Measurements from ENCODE around the gene RNF220.

The RNF220 gene

DNA sequence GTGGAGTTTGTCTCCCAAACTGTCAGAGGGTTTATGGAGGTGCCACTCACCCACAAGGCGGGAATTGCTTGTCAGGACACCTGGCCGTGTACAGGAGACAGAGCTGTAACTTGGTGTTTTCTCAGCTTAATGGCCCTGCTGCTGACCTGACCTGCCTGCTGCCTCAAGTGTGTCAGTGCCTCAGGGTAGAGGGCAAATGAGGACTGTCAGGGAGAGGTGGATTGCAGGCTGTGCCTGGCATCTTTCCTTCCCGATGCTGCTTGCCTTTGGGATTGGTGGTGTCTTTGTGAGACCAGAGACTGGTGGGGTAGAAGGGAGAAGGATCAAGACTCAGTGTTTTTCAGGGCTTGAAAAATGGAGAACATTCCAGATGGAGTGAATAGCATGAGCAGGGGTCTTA, 237.9 kb downstream of the RNF220 start:
- TF ChIP-seq, protein P1, sequence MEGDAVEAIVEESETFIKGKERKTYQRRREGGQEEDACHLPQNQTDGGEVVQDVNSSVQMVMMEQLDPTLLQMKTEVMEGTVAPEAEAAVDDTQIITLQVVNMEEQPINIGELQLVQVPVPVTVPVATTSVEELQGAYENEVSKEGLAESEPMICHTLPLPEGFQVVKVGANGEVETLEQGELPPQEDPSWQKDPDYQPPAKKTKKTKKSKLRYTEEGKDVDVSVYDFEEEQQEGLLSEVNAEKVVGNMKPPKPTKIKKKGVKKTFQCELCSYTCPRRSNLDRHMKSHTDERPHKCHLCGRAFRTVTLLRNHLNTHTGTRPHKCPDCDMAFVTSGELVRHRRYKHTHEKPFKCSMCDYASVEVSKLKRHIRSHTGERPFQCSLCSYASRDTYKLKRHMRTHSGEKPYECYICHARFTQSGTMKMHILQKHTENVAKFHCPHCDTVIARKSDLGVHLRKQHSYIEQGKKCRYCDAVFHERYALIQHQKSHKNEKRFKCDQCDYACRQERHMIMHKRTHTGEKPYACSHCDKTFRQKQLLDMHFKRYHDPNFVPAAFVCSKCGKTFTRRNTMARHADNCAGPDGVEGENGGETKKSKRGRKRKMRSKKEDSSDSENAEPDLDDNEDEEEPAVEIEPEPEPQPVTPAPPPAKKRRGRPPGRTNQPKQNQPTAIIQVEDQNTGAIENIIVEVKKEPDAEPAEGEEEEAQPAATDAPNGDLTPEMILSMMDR (IDR thresholded peaks at IDR 0.05; ENCODE audit: extremely low read depth, insufficient read depth, missing control alignments) = no peak
- in situ Hi-C loops (cut with MboI; ENCODE audit: low pct_unique_long_range_greater_than_20kb, low sequenced_read_pairs, unreplicated experiment) = no loop called here
- DNase-seq (ENCODE audit: low spot score) = no peak

DNA sequence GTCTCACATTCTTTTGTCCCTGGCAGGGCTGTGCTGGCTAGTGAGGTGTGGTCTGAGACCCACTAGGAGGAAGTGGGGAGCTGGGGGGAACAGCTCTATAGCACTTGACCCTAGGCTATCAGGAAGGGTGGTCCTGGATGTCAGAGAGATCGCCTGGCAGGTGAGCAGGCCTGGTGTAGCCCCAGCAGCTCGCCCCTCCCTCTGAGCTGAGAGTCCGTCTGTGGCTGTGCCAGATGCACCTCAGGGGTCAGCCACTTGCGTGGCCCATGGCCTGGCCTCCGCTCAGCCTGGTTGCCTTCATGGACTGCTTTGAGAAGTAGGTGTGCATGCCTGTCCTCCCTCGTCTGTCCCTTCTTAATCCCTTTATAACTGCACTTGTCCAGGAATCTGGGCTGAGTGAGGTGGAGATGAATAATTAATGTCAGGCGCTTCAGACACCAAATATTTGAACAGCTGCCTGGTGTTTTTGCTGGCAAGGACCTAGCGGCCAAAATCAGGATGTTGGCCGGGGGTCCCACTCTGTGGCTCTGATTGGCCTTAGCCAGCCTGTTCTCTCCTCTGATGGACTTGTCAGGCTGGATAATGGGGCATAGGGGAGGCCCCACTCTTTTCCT, 238.8 kb downstream of the RNF220 start:
- TF ChIP-seq, protein P1 (IDR thresholded peaks at IDR 0.05; ENCODE audit: extremely low read depth, insufficient read depth, missing control alignments) = no peak
- no peak for DNase-seq (ENCODE audit: low spot score)
- in situ Hi-C loops (cut with MboI; ENCODE audit: low pct_unique_long_range_greater_than_20kb, low sequenced_read_pairs, unreplicated experiment) = no loop called here

DNA sequence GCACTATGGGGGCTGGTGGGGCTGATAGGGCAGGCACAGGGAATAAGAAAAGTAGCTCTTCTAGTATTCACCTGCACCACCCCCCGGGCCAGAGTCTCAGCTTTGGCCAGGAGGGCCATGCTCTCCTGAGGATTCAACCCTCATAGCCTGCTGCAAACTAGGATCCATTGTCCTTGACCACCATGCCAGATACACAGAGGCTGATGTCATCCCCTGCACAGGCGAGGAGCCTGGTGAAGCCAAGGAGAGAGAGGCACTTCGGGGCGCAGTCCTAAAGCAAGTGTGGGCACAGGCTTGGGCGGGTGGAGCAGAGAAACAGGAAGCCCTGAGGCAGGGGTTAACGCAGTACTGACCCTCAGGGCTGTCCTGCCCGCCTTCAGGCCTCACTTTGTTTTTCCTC, 239.8 kb downstream of the RNF220 start:
- DNase-seq (ENCODE audit: low spot score) = no peak
- in situ Hi-C loops (cut with MboI; ENCODE audit: low pct_unique_long_range_greater_than_20kb, low sequenced_read_pairs, unreplicated experiment) = no loop called here
- TF ChIP-seq, protein P1 (IDR thresholded peaks at IDR 0.05; ENCODE audit: extremely low read depth, insufficient read depth, missing control alignments) = no peak

DNA sequence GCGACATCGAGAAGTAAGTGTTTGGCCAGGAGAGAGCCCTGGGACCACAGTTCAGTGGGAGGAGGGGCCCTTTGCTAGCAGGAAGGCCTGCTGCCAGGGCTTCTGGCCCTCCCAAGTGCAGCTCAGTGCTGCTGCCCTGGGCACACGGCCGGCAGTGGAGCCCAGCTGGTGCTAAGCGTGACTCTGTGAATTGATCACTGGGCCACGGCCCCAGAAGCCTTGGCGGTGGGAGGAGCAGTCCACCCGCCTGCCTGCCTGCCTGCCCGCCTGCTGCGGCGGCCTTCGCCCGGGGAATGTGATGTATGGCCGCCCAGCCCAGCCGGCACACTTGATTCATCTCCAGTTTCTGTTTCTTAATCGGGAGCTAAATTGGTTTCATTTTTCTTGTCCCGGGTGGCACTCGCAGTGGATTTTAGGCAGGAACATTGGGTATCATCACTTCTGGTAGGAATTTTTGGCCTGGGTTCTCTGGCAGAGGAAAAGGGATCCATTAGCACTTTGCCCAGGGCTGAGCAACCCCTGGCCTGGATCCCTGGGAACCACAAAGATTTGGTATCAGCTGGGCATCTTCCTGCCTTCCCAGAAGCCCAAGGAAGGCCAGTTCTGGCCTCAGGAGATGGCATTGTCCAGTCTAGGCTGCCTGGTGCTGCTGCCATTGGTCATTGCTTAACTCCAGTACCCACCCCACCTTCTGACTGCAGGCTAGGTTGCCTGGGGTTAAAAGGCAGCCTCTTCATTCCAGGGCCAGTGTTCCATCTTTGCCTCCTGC, 240.6 kb downstream of the RNF220 start:
- in situ Hi-C loops (cut with MboI; ENCODE audit: low pct_unique_long_range_greater_than_20kb, low sequenced_read_pairs, unreplicated experiment) = no loop called here
- TF ChIP-seq, protein P1 (IDR thresholded peaks at IDR 0.05; ENCODE audit: extremely low read depth, insufficient read depth, missing control alignments) = no peak
- no peak for DNase-seq (ENCODE audit: low spot score)

DNA sequence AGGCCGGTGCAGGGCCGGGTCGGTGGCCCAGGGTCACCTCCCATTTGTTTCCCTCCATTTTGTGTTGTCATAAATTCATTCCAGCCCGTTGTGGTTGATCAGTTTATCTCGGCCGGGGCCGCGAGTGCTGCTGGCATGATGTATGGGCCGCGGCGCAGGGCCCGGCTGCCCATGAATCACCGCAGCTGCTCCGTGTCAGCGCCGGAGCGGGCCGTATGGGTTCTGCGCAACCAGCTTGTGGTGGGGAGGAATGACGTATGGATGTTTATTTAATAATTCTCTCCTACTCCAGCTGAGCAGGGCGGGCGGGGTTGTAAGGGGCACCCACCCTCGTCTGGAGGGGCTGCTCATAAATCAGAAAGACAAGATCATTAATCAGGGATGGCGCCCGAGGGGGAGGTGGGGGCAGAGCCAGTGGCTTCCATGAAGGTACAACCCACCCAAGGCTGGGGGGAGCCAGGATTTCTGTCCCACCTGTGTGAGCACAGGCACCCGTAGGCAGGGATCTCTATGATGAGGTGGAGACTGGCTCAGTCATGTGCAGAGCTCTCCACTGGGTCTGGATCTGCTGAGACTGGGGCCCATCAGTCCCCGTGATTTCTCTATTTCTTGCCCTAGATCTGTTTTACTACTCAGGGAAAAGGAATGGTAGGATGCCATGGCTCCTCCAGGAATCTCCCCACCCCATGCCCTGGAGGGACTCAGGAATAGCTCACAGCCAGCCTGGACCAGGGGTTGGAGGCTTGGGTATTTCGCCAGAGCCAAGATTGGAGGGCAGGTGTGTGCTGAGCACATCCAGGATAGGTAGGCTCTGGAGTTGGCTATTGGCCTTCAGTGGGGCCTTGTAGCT, 241.4 kb downstream of the RNF220 start:
- TF ChIP-seq, protein P1 (IDR thresholded peaks at IDR 0.05; ENCODE audit: extremely low read depth, insufficient read depth, missing control alignments) = no peak
- in situ Hi-C loops (cut with MboI; ENCODE audit: low pct_unique_long_range_greater_than_20kb, low sequenced_read_pairs, unreplicated experiment) = no loop called here
- DNase-seq (ENCODE audit: low spot score) = no peak

DNA sequence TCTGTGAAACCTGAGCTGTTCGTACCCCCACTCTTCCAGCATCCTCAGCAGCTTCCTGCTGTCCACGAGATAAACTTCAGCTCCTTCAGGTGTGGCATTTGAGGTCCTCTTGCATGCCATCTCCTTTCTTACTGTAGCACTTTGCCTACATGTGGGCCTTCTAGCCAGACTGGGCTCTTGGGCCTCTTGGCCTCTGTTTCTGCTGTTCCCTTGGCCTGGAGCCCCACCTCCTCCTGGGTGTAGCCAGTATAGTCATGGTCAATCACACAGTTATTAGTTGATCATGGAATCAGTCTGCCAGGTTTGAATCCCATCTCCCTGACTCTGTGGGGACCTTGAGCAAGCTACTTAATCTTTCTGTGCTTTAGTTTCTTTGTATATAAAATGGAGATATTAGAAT, 242.8 kb downstream of the RNF220 start:
- DNase-seq (ENCODE audit: low spot score) = no peak
- in situ Hi-C loops (cut with MboI; ENCODE audit: low pct_unique_long_range_greater_than_20kb, low sequenced_read_pairs, unreplicated experiment) = no loop called here
- TF ChIP-seq, protein P1 (IDR thresholded peaks at IDR 0.05; ENCODE audit: extremely low read depth, insufficient read depth, missing control alignments) = no peak

All from GM13977 (cell line).